Activated CD8-positive, alpha-beta T cell treated with anti-CD3 and anti-CD28 coated beads for 36 hours (primary cell): Measurements from ENCODE around the gene SVEP1. TPM values are rescaled to one million over a fixed set of nuclear protein-coding genes. Genes with fewer than 3 reads are reported as not detected.

Source experiments
- ATAC-seq: fragments of 200-7000 bp; cut with Tn5 transposase; one replicate; pipeline ENCODE4 v1.10.0; 2021; ENCODE audit warnings: mild to moderate bottlenecking, moderate library complexity
- CTCF ChIA-PET: fragments of 350-600 bp; sonication (Branson Sonifier 250); formaldehyde crosslinking; loops from one replicate; lab custom pipeline; 2021; ENCODE audit warnings: antibody characterized with exemption; lab: Charles Lee
- POLR2A ChIA-PET: fragments of 350-600 bp; sonication (Branson Sonifier 250); formaldehyde crosslinking; loops from one replicate; lab custom pipeline; 2021; ENCODE audit warnings: antibody characterized with exemption; lab: Charles Lee
- DNase-seq: peaks from one replicate; pipeline ENCODE4 v3.0.0-alpha.2; 2020
- H3K27ac Mint-ChIP-seq: one replicate; pipeline ENCODE4 v1.8.0; 2021; ENCODE audit warnings: mild to moderate bottlenecking, mixed read lengths
- H3K27me3 Mint-ChIP-seq: one replicate; pipeline ENCODE4 v1.8.0; 2021; ENCODE audit warnings: mixed read lengths
- H3K36me3 Mint-ChIP-seq: one replicate; pipeline ENCODE4 v1.8.0; 2021; ENCODE audit warnings: low read depth, mixed read lengths
- H3K4me1 Mint-ChIP-seq: one replicate; pipeline ENCODE4 v1.8.0; 2021; ENCODE audit warnings: low read depth, mixed read lengths
- H3K4me3 Mint-ChIP-seq: one replicate; pipeline ENCODE4 v1.8.0; 2021; ENCODE audit warnings: mild to moderate bottlenecking, moderate library complexity, mixed read lengths
- H3K9me3 Mint-ChIP-seq: one replicate; pipeline ENCODE4 v1.8.0; 2021; ENCODE audit warnings: mixed read lengths
- intact Hi-C: fragments of 100-400 bp; cut with micrococcal nuclease; formaldehyde crosslinking; loops from one replicate; pipeline ENCODE4 v1.10.0; 2022
- total RNA-seq, 2 experiments: library from RNA; stranded (reverse); gene quantifications; one replicate each; pipeline ENCODE4 v1.2.3, GENCODE V29; 2021
- TF ChIP-seq, protein P1 (sequence below): fragments of 200-600 bp; IDR thresholded peaks from one replicate; pipeline ENCODE4 v1.8.0; 2022; ENCODE audit warnings: antibody characterized with exemption, mild to moderate bottlenecking

Gene SVEP1
- total RNA-seq, 2 experiments from 2014 or later = not detected

GRCh38 chr9:110605565-110605964 lies 26.0 kb upstream of the SVEP1 start:
- Mint-ChIP-seq H3K4me3 (no peak overlapping the region), H3K4me1 (no peaks in the 10 kb centered on the region), H3K9me3 (peaks cover 2% of the 10 kb centered on the region), H3K27me3 (peaks cover 3% of the 10 kb centered on the region), H3K36me3 (no peaks in the 10 kb centered on the region), H3K27ac (no peak overlapping the region)
- ATAC-seq = no peak
- no peak for DNase-seq
- POLR2A ChIA-PET = no interaction called here
- intact Hi-C loops = no loop called here
- CTCF ChIA-PET = no interaction called here
- TF ChIP-seq, protein P1, sequence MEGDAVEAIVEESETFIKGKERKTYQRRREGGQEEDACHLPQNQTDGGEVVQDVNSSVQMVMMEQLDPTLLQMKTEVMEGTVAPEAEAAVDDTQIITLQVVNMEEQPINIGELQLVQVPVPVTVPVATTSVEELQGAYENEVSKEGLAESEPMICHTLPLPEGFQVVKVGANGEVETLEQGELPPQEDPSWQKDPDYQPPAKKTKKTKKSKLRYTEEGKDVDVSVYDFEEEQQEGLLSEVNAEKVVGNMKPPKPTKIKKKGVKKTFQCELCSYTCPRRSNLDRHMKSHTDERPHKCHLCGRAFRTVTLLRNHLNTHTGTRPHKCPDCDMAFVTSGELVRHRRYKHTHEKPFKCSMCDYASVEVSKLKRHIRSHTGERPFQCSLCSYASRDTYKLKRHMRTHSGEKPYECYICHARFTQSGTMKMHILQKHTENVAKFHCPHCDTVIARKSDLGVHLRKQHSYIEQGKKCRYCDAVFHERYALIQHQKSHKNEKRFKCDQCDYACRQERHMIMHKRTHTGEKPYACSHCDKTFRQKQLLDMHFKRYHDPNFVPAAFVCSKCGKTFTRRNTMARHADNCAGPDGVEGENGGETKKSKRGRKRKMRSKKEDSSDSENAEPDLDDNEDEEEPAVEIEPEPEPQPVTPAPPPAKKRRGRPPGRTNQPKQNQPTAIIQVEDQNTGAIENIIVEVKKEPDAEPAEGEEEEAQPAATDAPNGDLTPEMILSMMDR = no peak

DNA sequence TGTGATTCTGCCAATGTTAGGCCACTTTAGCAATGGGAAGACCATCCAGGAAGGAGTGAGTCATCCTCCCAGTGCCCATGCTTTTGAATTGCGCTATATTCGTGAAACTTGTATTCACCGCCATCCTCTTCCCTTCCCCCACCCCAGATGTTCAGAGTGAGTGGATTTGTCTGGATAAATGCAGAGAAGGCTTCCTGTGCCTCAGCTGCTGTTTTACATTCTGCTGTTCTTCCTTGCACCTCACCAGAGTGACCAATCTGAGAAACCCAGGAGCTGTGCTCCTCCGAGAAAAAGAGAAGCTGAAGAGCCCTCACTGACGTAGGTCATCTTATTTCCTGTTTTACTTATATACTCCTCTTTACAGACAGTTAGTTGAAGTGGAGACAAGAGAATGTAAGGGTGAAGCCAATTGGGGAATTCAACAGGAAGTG lies 24.6 kb upstream of the SVEP1 start:
- intact Hi-C loops = no loop called here
- TF ChIP-seq, protein P1 = no peak
- ChIA-PET POLR2A (no interaction called here), CTCF (no interaction called here)
- DNase-seq = no peak
- H3K4me3 Mint-ChIP-seq = no peak overlapping the region
- ATAC-seq = no peak
- H3K9me3 Mint-ChIP-seq = peaks cover 2% of the 10 kb centered on the region
- peaks cover 3% of the 10 kb centered on the region for H3K27me3 Mint-ChIP-seq
- no peaks in the 10 kb centered on the region for H3K4me1 Mint-ChIP-seq
- no peaks in the 10 kb centered on the region for H3K36me3 Mint-ChIP-seq
- H3K27ac Mint-ChIP-seq = no peak overlapping the region

GRCh38 chr9:110602281-110602680 lies 22.7 kb upstream of the SVEP1 start:
- no peak for DNase-seq
- Mint-ChIP-seq H3K27ac (no peak overlapping the region), H3K27me3 (peaks cover 3% of the 10 kb centered on the region), H3K4me1 (no peaks in the 10 kb centered on the region), H3K36me3 (no peaks in the 10 kb centered on the region), H3K4me3 (no peak overlapping the region), H3K9me3 (peaks cover 2% of the 10 kb centered on the region)
- intact Hi-C loops = no loop called here
- TF ChIP-seq, protein P1 = no peak
- ChIA-PET CTCF (no interaction called here), POLR2A (no interaction called here)
- no peak for ATAC-seq

- Mint-ChIP-seq H3K4me1 (no peaks in the 10 kb centered on the region), H3K27me3 (peaks cover 3% of the 10 kb centered on the region), H3K27ac (no peak overlapping the region), H3K4me3 (no peak overlapping the region), H3K9me3 (peaks cover 2% of the 10 kb centered on the region), H3K36me3 (no peaks in the 10 kb centered on the region)
- TF ChIP-seq, protein P1 = no peak
- ATAC-seq (no peak), DNase-seq (no peak)
- ChIA-PET POLR2A (no interaction called here), CTCF (no interaction called here)
- intact Hi-C loops = no loop called here
Measured at GRCh38 chr9:110601098-110601497, 21.6 kb upstream of the SVEP1 start.

DNA sequence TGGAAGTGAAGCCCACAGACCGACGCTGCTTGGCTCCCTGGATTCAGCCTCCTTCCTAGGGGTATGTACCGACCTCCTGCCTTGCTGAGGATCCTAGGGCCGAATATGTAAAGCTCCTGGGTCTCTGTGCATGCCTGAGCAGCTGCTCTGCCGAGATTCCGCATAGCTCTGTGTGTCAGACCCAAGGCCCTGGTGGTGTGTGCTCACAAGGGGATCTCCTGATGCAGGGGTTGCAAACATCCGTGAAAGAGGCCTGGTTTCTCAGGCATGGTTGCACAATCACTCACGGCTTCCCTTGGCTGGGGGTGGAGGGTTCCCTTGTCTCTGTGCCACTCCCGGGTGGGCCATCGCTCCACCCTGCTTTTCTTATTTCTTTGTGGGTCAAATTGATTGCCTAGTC lies 19.9 kb upstream of the SVEP1 start:
- no peak for DNase-seq
- no peak for ATAC-seq
- H3K27ac Mint-ChIP-seq = no peak overlapping the region
- no peak overlapping the region for H3K4me3 Mint-ChIP-seq
- intact Hi-C loops = no loop called here
- TF ChIP-seq, protein P1 = no peak
- no peaks in the 10 kb centered on the region for H3K4me1 Mint-ChIP-seq
- peaks cover 2% of the 10 kb centered on the region for H3K9me3 Mint-ChIP-seq
- POLR2A ChIA-PET = no interaction called here
- peaks cover 3% of the 10 kb centered on the region for H3K27me3 Mint-ChIP-seq
- CTCF ChIA-PET = no interaction called here
- no peaks in the 10 kb centered on the region for H3K36me3 Mint-ChIP-seq
